Smooth muscle cell (in vitro differentiated cells): ENCODE measurements around the gene AUTS2. TPM values are rescaled to one million over a fixed set of nuclear protein-coding genes. Genes with fewer than 3 reads are reported as not detected.

Source experiments
- DNase-seq: peaks from one replicate; lab custom pipeline; 2025; ENCODE audit not compliant: unreplicated experiment; lab: John Stamatoyannopoulos, UW
- H2AFZ ChIP-seq: fragments of 200-600 bp; sonication (generic); 2 replicates; pipeline ENCODE4 v1.6.0; 2016; ENCODE audit warnings: antibody characterized with exemption, low read depth, mild to moderate bottlenecking
- H3F3A ChIP-seq: fragments of 200-600 bp; sonication (generic); 2 replicates; pipeline ENCODE4 v1.6.0; 2017; ENCODE audit warnings: antibody characterized with exemption, low read depth
- H3K27ac ChIP-seq: fragments of 200-600 bp; sonication (generic); 2 replicates; pipeline ENCODE4 v1.5.1; 2016; ENCODE audit warnings: low read depth, mild to moderate bottlenecking
- H3K27me3 ChIP-seq: fragments of 200-600 bp; sonication (generic); 2 replicates; pipeline ENCODE4 v1.6.1; 2016; ENCODE audit warnings: low read depth, mild to moderate bottlenecking
- H3K36me3 ChIP-seq: fragments of 200-600 bp; sonication (generic); 2 replicates; pipeline ENCODE4 v1.5.1; 2016; ENCODE audit warnings: low read depth
- H3K4me1 ChIP-seq: fragments of 200-600 bp; sonication (generic); 2 replicates; pipeline ENCODE4 v1.5.1; 2016; ENCODE audit warnings: low read depth
- H3K4me2 ChIP-seq: fragments of 200-600 bp; sonication (generic); 2 replicates; pipeline ENCODE4 v1.6.0; 2016; ENCODE audit warnings: mild to moderate bottlenecking
- H3K4me3 ChIP-seq: fragments of 200-600 bp; sonication (generic); 2 replicates; pipeline ENCODE4 v1.5.1; 2016; ENCODE audit warnings: mild to moderate bottlenecking
- H3K79me2 ChIP-seq: fragments of 200-600 bp; sonication (generic); 2 replicates; pipeline ENCODE4 v1.6.0; 2016; ENCODE audit warnings: low read depth, mild to moderate bottlenecking
- H3K9ac ChIP-seq: fragments of 200-600 bp; sonication (generic); 2 replicates; pipeline ENCODE4 v1.6.0; 2016; ENCODE audit warnings: low read depth
- H3K9me3 ChIP-seq: fragments of 200-600 bp; sonication (generic); replicated peaks from 2 replicates; pipeline ENCODE4 v1.5.1; 2016; ENCODE audit warnings: low read depth
- H4K20me1 ChIP-seq: fragments of 200-600 bp; sonication (generic); 2 replicates; pipeline ENCODE4 v1.6.0; 2016; ENCODE audit warnings: low read depth
- CTCF ChIP-seq: fragments of 200-600 bp; sonication (generic); IDR thresholded peaks from 2 replicates; pipeline ENCODE4 v1.5.1; 2017; ENCODE audit warnings: borderline replicate concordance, mild to moderate bottlenecking, antibody characterized with exemption; ENCODE audit not compliant: insufficient read depth, poor library complexity, severe bottlenecking
- WGBS: methylation state at CpG from one replicate; pipeline ENCODE4 v1.1.7; 2016; ENCODE audit warnings: low lambda C conversion rate; 5-methylcytosine and 5-hydroxymethylcytosine counted together
- polyA plus RNA-seq: library from polyadenylated mRNA; unstranded; fragments of >200 nt; fragmentation: Nextera tagmentation; extraction: Ambion mirVana; gene quantifications from 2 replicates; pipeline ENCODE4 v1.2.1, GENCODE V29; 2016
- total RNA-seq: library from RNA; depleted of rRNA; stranded (reverse); fragments of >200 nt; gene quantifications from 2 replicates; pipeline ENCODE4 v1.2.3, GENCODE V29; 2014

Gene AUTS2
- total and polyA plus RNA-seq, 2 experiments from 2014 or later, result 6.5 to 8.6 TPM

- Histone ChIP-seq H3F3A (peaks cover 11% of the 10 kb centered on the region), H3K4me2 (no peak overlapping the region), H3K27me3 (no peaks in the 10 kb centered on the region), H3K79me2 (peaks cover 4% of the 10 kb centered on the region), H3K4me3 (no peak overlapping the region), H3K27ac (no peak overlapping the region), H4K20me1 (peaks cover 49% of the 10 kb centered on the region), H3K9me3 (no peaks in the 10 kb centered on the region), H3K9ac (no peak overlapping the region), H2AFZ (no peak overlapping the region), H3K4me1 (peaks cover 18% of the 10 kb centered on the region), H3K36me3 (no peaks in the 10 kb centered on the region)
- 89% methylated on average over 2 of the region's 3 CpGs for WGBS
- no peak for DNase-seq
- TF ChIP-seq CTCF, result no peak
Observed at GRCh38 chr7:69632280-69632679, 34.0 kb downstream of the AUTS2 start.

- H3K4me2 ChIP-seq, result no peak overlapping the region
- H3K9me3 ChIP-seq, result no peaks in the 10 kb centered on the region
- H4K20me1 ChIP-seq, result peaks cover 59% of the 10 kb centered on the region
- H2AFZ ChIP-seq, result no peak overlapping the region
- H3K4me3 ChIP-seq, result no peak overlapping the region
- peaks cover 4% of the 10 kb centered on the region for H3K79me2 ChIP-seq
- no peaks in the 10 kb centered on the region for H3K36me3 ChIP-seq
- no peaks in the 10 kb centered on the region for H3K27me3 ChIP-seq
- DNase-seq, result no peak
- no peak overlapping the region for H3K9ac ChIP-seq
- 61% methylated on average over 2 of the region's 2 CpGs for WGBS
- no peak for TF ChIP-seq CTCF
- H3K27ac ChIP-seq, result no peak overlapping the region
- H3F3A ChIP-seq, result peaks cover 11% of the 10 kb centered on the region
- peaks cover 18% of the 10 kb centered on the region for H3K4me1 ChIP-seq
Observed at GRCh38 chr7:69633122-69633831, 35.0 kb downstream of the AUTS2 start.

GRCh38 chr7:69635555-69636185 lies 37.4 kb downstream of the AUTS2 start:
- H3K9me3 ChIP-seq, result no peaks in the 10 kb centered on the region
- H3K4me2 ChIP-seq, result no peak overlapping the region
- H3K36me3 ChIP-seq, result no peaks in the 10 kb centered on the region
- H3K4me3 ChIP-seq, result no peak overlapping the region
- no peaks in the 10 kb centered on the region for H3K79me2 ChIP-seq
- no peak for DNase-seq
- no peak overlapping the region for H3K9ac ChIP-seq
- no peak overlapping the region for H2AFZ ChIP-seq
- no peaks in the 10 kb centered on the region for H3K27me3 ChIP-seq
- no peak overlapping the region for H3K27ac ChIP-seq
- no peak for TF ChIP-seq CTCF
- 96% methylated on average over 4 of the region's 4 CpGs for WGBS
- H3K4me1 ChIP-seq, result peaks cover 30% of the 10 kb centered on the region
- H3F3A ChIP-seq, result peaks cover 7% of the 10 kb centered on the region
- peaks cover 57% of the 10 kb centered on the region for H4K20me1 ChIP-seq
